Right hindlimb (tissue), 1 donor: ENCODE data around the gene DGCR6L.
A peak's percentile ranks its signal among the peaks of the same experiment; 100 is the strongest.
"Not testable (repeated sequence)": the region's sequence is repeated elsewhere in the genome, so short reads cannot be mapped to it uniquely, and the experiment has no call there.

ENCODE experiments used
- DNase-seq: peaks from one replicate; pipeline ENCODE4 v3.0.0-alpha.2; 2018

DGCR6L gene

DNA sequence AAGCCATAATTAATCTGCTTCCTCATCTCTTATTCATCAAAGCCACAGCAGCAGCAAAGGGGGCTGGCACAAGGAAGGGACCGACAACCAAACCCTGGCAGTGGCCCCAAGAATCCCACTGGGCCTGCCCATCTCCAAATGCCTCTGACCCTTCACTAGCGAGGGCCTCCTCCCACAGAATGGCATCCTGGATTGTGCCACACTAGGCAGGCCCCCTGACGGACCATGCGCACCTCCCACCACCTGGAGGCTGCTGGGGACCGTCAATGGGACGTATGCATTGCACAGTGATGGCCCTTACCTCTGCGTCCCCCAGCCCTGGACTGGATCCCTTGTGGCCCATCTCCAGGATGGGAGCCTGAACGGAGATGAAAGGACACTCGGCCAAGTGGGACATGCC is 47.7 kb downstream of the DGCR6L start:
- DNase-seq: no peak

DNA sequence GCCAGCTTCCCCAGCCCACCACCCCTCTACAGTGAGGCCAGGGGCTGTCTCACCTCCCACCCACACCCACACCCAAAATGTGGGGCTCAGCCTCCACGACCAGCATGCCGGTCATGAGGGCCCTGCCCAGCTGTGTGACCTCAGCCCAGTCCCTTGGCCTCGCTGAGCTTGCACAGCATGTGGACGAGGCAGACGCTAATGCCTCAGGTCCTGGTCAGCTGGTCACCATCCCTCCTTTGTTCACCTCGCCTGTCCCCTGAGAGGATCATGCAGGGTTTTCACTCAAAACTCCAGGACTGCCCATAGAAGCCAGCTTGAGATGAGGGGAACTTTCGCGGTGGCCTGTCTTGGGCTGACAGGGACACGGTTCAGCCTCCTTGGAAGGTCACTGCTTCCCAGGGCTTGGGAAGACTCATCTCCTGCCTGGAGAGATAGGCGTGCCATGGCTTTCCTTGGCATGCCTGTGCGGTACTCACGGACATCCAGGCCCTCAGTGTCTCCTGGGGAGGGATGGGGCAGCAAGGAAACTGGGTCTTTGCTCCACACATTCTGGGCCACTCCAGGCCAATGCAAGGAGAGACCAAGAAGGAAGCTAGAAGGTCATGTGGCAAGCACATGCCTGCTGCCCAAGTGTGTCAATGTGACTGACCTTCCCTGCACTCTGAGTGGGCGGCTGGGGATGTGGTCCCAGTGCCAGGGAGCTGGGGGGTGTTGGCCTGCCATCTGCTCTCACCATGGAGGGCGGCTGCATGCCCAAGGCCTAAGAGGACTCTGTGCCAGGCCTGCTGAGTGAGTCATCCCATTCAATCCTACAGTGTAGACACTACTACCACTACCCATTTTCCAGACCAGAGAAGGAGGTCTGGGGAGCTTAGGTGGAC is 48.5 kb downstream of the DGCR6L start:
- DNase-seq: no peak

GRCh38 chr22:20270190-20271113 is 49.4 kb downstream of the DGCR6L start:
- not testable (repeated sequence) for DNase-seq

DNA sequence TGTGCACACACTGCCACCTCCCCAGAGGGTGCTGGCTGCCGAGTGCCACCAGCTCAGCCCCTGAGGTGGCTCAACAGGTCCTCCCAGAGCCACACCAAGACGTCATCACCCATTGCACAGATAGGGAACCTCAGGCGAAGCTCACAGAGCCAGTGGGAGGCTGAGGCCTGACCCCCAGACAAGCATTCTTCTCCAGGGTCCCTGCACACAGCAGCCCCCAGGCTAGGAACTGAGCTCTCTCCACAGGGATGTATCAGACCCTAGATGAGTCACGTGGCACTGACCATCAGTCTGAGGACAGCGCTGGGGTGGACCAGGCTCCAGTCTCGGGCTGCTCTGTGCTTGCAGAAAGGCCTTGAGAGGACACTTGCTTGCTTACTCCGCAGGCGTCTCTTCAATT is 50.2 kb downstream of the DGCR6L start:
- DNase-seq: not testable (repeated sequence)

- not testable (repeated sequence) for DNase-seq
Observed at GRCh38 chr22:20269201-20269600, 50.7 kb downstream of the DGCR6L start.

DNA sequence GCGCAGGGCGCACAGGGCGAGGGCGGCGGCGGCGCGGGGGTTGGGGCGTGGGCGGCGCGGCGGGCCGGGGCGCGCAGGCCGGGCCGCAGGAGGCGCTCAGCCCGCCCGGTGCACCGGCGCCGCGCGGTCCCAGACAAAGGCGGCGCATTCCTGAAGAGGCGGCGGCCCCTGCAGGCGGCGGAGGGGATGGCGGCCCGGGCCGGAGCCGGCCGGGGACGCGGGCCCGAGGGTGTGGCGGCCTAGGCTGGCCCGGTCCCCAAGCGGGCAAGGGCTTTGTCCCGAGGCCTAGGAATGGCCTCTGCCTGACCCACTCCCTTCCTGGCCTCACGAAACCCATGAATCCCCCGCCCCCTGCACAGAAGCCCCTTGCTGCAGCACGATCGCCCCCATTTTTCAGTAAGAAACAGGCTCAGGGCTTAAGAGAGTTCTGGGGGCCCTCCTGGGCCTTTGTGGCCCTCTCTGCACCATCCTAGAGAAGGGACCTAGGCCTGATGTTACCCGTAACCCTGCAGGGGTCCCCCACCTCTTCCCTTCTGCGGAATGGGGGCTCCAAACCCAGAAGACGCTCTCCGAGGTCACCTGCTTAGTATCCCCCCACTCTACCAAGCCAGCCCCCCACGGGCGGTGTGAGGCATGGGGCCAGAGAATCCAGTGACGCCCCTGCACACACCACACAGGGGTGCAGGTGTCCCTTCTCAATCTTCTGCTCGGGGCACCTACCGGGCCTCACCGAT is 51.4 kb downstream of the DGCR6L start, which contains the start of gene RTN4R:
TSS of gene RTN4R (minus strand) at position 40 of the 734 bp plus-strand sequence. CDS start 226 bp downstream, outside the sequence.
- peak; percentile 71 for DNase-seq

GRCh38 chr22:20267441-20268278 is 52.2 kb downstream of the DGCR6L start:
- DNase-seq: no peak

- not testable (repeated sequence) for DNase-seq
Observed at GRCh38 chr22:20266667-20267440, 53.0 kb downstream of the DGCR6L start.

DNA sequence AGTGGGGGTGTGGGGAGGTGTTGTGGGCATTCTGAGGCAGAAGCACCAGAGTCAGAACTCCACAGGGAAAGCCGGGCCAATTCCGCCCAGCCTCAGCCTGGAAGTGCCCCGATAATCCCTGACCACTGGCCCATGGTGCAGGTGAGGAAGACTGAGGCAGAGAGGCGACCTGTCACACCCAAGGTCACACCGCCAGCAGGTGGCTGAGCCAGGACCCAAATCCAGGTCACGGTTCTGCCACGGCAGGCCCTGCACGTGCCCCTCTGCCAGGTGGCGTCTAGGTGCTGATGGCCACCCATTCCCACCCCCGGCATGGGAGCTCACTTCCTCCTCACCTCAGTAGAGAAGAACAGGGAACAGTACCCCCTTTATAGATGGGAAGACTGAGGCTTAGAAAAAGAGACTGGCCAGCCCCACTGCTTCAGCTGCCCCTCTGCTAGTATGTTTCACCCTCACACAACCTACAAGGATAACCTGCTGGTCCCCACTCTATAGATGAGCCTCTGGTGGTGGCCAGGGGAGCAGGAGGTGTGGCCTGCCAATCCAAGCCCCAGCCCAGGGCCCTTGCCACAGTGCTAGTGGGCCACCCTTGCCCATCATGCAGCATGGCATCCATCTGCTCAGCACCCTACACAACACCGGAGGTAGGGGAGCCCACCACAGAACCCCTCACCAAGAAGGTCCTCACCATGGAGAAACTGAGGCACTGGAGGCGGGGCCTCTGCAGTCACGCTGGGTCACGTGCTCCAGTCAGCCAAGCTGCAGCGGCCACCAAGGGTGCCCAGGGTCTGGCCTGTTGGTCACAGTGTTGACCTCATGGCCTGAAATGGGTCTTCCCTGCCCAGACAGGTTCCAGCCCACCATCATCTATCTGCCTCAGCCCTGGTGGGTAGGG is 53.8 kb downstream of the DGCR6L start:
- not testable (repeated sequence) for DNase-seq

GRCh38 chr22:20264614-20265452 is 55.0 kb downstream of the DGCR6L start:
- no peak for DNase-seq
